HL-60 (cell line): ENCODE results near the gene NSA2.

Source experiments
- POLR2AphosphoS5 ChIP-seq: IDR thresholded peaks from 2 replicates; pipeline ENCODE4 v1.6.1; 2012; ENCODE audit warnings: low read depth
- TF ChIP-seq, protein P1 (sequence below): IDR thresholded peaks from one replicate; pipeline ENCODE4 v1.5.1; 2011; ENCODE audit warnings: low read length, control low read depth, inconsistent platforms; ENCODE audit not compliant: insufficient read depth

DNA sequence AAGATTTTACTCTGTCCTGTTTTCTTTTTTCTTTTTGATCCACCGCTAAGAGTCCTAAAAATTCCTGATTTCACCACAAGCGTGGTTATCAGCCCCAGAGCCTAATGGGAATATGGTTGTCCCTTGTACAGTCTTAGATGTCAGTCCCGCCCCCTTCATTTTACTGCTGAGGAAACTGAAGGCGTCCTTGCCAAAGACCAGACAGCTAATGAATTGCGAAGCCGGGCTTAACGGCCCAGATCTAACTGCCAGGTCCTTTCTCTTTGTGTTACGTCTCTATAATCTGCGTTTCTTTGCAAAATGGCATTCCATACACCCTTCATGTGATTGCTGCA, 497 bp downstream of the NSA2 start:
- no peak for TF ChIP-seq POLR2AphosphoS5
- TF ChIP-seq, protein P1, sequence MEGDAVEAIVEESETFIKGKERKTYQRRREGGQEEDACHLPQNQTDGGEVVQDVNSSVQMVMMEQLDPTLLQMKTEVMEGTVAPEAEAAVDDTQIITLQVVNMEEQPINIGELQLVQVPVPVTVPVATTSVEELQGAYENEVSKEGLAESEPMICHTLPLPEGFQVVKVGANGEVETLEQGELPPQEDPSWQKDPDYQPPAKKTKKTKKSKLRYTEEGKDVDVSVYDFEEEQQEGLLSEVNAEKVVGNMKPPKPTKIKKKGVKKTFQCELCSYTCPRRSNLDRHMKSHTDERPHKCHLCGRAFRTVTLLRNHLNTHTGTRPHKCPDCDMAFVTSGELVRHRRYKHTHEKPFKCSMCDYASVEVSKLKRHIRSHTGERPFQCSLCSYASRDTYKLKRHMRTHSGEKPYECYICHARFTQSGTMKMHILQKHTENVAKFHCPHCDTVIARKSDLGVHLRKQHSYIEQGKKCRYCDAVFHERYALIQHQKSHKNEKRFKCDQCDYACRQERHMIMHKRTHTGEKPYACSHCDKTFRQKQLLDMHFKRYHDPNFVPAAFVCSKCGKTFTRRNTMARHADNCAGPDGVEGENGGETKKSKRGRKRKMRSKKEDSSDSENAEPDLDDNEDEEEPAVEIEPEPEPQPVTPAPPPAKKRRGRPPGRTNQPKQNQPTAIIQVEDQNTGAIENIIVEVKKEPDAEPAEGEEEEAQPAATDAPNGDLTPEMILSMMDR: no peak
